ENCODE measurements around the gene ITSN1. TPM values are rescaled to one million over a fixed set of nuclear protein-coding genes. Genes with fewer than 3 reads are reported as not detected.

Gene ITSN1
- total and polyA plus RNA-seq, 4 donors = 11.2 to 46.0 (median 19.8) TPM

DNA sequence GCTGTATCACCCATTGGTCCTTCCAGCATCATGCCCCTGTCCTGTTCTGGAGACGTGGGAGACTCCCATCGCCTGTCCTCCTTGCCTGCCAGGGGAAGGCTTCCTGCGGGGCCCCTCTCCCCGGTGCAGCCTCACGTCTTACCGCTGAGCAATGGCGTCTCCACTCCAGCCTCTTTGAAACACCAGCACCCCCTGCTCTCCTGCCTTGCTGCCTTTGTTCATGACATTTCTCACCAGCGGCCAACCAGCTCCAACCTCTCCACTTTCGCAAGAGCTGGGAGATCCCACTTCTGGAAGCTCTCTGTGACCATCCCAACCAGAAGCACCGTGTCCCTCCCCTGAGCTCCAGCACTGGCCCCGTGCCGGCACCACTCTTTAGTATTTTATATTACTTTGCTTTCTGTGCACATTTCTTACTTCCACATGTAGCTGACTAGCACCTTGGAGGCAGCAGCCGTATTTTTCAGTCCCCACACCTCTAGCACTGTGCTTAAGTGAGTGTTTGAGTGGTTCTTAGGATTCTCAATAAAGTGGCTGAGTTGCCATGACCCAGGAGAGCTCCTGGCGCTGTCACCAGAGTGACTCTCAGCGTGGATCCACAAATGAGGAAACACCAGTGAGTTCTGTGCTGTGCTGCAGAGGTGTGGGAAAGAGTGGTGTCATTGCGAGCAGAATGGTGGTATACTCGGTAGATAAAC, 189.8 kb downstream of the ITSN1 start:
- H3K27me3 ChIP-seq (ENCODE audit: control insufficient read depth in 3 of 3, insufficient read depth in 3 of 3, low read length in 2 of 3) = no peaks in the 10 kb centered on the region
- no peak overlapping the region for H3K9ac ChIP-seq (ENCODE audit: insufficient read depth in 1 of 2, low read length in 2 of 2)
- no peaks in the 10 kb centered on the region for H3K9me3 ChIP-seq (ENCODE audit: control insufficient read depth in 4 of 4, insufficient read depth in 3 of 4, low read length in 3 of 4)
- TF ChIP-seq CTCF (IDR thresholded peaks at IDR 0.05; ENCODE audit: control extremely low read depth, extremely low read depth) = no peak
- peaks cover 0 to 5% (median 0%) of the 10 kb centered on the region in 5 donors for H3K4me1 ChIP-seq (ENCODE audit: control insufficient read depth in 5 of 5, insufficient read depth in 5 of 5, low read length in 5 of 5)
- no peak overlapping the region for H3K27ac ChIP-seq (ENCODE audit: low read depth in 1 of 2, low read length in 1 of 2)
- WGBS, 2 donors = 70 to 85% methylated on average over 17 of the region's 17 CpGs
- DNase-seq (peak in 2 of 3 donors; percentile 34 to 52), ATAC-seq (ENCODE audit: insufficient read depth, low FRiP score) (peak; percentile 41)
- H3K4me3 ChIP-seq = no peak overlapping the region
- peaks cover 6 to 46% (median 21%) of the 10 kb centered on the region in 4 donors for H3K36me3 ChIP-seq (ENCODE audit: control insufficient read depth in 4 of 4, insufficient read depth in 4 of 4, low read length in 4 of 4)

DNA sequence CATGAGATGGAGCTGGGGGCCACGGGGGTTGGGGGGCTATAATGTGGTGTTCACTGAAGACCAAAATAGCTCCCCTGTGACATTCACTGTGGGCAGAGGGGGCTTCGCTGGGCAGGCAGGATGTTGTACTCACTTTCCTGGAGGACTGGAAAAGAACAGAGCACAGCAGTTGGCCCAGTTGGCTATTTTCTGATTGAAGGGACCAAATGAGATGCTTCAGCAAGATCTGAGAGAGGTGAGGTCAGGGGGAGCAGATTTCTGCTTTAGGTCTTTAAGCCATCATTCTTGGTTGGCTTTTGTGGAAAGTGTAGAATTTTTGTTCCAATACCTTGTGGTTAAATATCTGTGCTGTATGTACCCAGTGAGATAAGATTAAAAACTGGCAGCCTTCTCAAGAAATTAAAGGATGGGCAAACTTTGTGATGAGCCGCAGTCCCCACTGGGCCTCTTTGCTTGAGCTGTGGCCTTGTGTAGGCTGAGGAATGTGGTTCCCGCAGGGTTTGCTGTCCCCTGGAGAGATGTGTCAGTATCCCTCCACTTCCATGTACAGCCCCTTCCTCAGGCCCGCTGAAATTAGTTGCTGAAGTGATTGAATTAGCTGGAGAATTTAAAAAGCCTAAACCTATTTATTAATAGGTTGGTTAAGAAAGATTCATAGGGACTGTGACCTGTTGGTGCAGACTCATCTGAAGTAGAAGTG, 192.7 kb downstream of the ITSN1 start:
- Histone ChIP-seq H3K9ac (ENCODE audit: insufficient read depth in 1 of 2, low read length in 2 of 2) (no peak overlapping the region), H3K36me3 (ENCODE audit: control insufficient read depth in 4 of 4, insufficient read depth in 4 of 4, low read length in 4 of 4) (peaks cover 4 to 29% (median 12%) of the 10 kb centered on the region in 4 donors), H3K27ac (ENCODE audit: low read depth in 1 of 2, low read length in 1 of 2) (no peak overlapping the region), H3K9me3 (ENCODE audit: control insufficient read depth in 4 of 4, insufficient read depth in 3 of 4, low read length in 3 of 4) (no peaks in the 10 kb centered on the region), H3K27me3 (ENCODE audit: control insufficient read depth in 3 of 3, insufficient read depth in 3 of 3, low read length in 2 of 3) (no peaks in the 10 kb centered on the region), H3K4me3 (no peak overlapping the region), H3K4me1 (ENCODE audit: control insufficient read depth in 5 of 5, insufficient read depth in 5 of 5, low read length in 5 of 5) (peaks cover 0 to 3% (median 0%) of the 10 kb centered on the region in 5 donors)
- WGBS, 2 donors = 92 to 95% methylated on average over 5 of the region's 5 CpGs
- DNase-seq (no peak), ATAC-seq (ENCODE audit: insufficient read depth, low FRiP score) (no peak)
- no peak for TF ChIP-seq CTCF (IDR thresholded peaks at IDR 0.05; ENCODE audit: control extremely low read depth, extremely low read depth)

DNA sequence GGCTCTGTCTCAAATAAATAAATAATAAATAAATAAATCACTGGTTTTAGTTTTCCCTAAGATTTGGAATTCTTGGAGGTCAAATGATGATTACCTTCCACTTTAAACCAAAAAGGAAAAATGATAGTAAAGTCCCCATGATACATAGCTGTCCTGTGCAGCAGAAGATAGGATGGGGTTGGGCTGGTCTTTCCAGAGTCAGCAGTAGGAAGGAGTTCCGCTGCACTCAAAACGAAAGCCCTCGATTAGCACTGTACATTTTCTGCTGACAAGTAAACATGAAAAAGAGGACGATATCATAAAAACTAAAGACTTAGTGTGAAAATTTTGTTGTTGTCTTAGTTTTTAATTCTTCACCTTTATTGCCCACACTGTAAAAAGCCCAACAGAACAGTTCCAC, 193.6 kb downstream of the ITSN1 start:
- H3K27me3 ChIP-seq (ENCODE audit: control insufficient read depth in 3 of 3, insufficient read depth in 3 of 3, low read length in 2 of 3) = no peaks in the 10 kb centered on the region
- H3K4me1 ChIP-seq (ENCODE audit: control insufficient read depth in 5 of 5, insufficient read depth in 5 of 5, low read length in 5 of 5) = peaks cover 0 to 3% (median 0%) of the 10 kb centered on the region in 5 donors
- WGBS, 2 donors = 81 to 97% methylated on average over 4 of the region's 4 CpGs
- H3K36me3 ChIP-seq (ENCODE audit: control insufficient read depth in 4 of 4, insufficient read depth in 4 of 4, low read length in 4 of 4) = peaks cover 3 to 24% (median 8%) of the 10 kb centered on the region in 4 donors
- TF ChIP-seq CTCF (IDR thresholded peaks at IDR 0.05; ENCODE audit: control extremely low read depth, extremely low read depth) = no peak
- no peak overlapping the region for H3K27ac ChIP-seq (ENCODE audit: low read depth in 1 of 2, low read length in 1 of 2)
- no peak for DNase-seq
- H3K9me3 ChIP-seq (ENCODE audit: control insufficient read depth in 4 of 4, insufficient read depth in 3 of 4, low read length in 3 of 4) = no peaks in the 10 kb centered on the region
- H3K9ac ChIP-seq (ENCODE audit: insufficient read depth in 1 of 2, low read length in 2 of 2) = no peak overlapping the region
- H3K4me3 ChIP-seq = no peak overlapping the region
- no peak for ATAC-seq (ENCODE audit: insufficient read depth, low FRiP score)

All from lung (tissue), 12 donors.